GM23248 (cell line): Measurements from ENCODE around the gene PRPF40B.

Experiments
- EZH2 ChIP-seq: fragments of 200-600 bp; sonication (generic); IDR thresholded peaks from 2 replicates; pipeline ENCODE4 v1.6.1; 2018; ENCODE audit warnings: antibody characterized with exemption, mild to moderate bottlenecking; ENCODE audit not compliant: insufficient read depth, poor library complexity, severe bottlenecking
- EZH2phosphoT487 ChIP-seq: fragments of 200-600 bp; sonication (generic); IDR thresholded peaks from 2 replicates; pipeline ENCODE4 v1.6.1; 2018; ENCODE audit warnings: antibody characterized with exemption, moderate library complexity, mild to moderate bottlenecking, low read depth; ENCODE audit not compliant: insufficient read depth

DNA sequence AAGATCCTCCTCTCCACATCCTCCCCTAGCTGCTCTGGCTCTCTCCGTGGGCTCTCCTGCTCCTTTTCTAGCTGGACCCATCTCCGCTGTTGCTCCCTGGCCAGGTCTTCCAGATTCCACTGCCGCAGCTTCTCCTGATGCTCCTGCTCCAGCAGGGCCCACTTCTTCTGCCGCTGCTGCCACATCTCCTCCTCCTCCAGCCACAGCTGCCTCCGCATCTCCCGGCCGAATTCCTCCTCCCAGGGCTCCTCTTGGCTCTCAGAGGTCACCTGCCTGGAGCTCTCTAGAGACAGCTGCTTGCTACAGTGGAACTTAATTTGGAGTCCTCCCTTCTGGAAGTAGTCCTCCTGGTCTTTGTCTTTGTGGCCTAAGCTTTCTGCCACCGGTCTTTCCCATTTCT lies 23.4 kb upstream of the PRPF40B start:
- TF ChIP-seq EZH2 (no peak), EZH2phosphoT487 (no peak)
